ENCODE data around the gene ARAP1.

GRCh38 chr11:72702577-72703241 lies 49.5 kb downstream of the ARAP1 start:
- no peak for TF ChIP-seq POLR2AphosphoS5 (IDR thresholded peaks at IDR 0.05; ENCODE audit: low read depth, low read length)
- no peak for TF ChIP-seq POLR2A (IDR thresholded peaks at IDR 0.05; ENCODE audit: low read depth, low read length)

Data from GM12892 (cell line).